ENCODE results near the gene LSM3. TPM values are rescaled to one million over a fixed set of nuclear protein-coding genes. Genes with fewer than 3 reads are reported as not detected.
A peak's percentile ranks its signal among the peaks of the same experiment; 100 is the strongest.

Gene LSM3
- total and polyA plus RNA-seq, 9 of the 15 experiments (the other 6 are each of a cell fraction or from before 2014, with no cell fraction given), result 33.8 to 203 (median 61.2) TPM

- TF ChIP-seq ZNF592 (IDR thresholded peaks at IDR 0.05) (peak; percentile 83), RHOXF2B (CRISPR knock-in tag; conservative IDR thresholded peaks at IDR 0.05) (no peak), CBFA2T3 (IDR thresholded peaks at IDR 0.05) (0 out of 2 replicates have a peak, but pooled peaks have one; percentile 6), DACH1 (IDR thresholded peaks at IDR 0.05; ENCODE audit: partially characterized antibody) (no peak), CBFB (CRISPR knock-in tag; IDR thresholded peaks at IDR 0.05) (no peak), TCF3 (CRISPR knock-in tag; IDR thresholded peaks at IDR 0.05) (peak; percentile 20; the same call in 1 of the 2 replicates), MCM2 (IDR thresholded peaks at IDR 0.05; ENCODE audit: low read depth) (no peak), MEF2D (tag; conservative IDR thresholded peaks at IDR 0.05; ENCODE audit: low read depth) (0 out of 2 replicates have a peak, but pooled peaks have one; percentile 41), CHD1 (IDR thresholded peaks at IDR 0.05; ENCODE audit: low read length) (no peak), HNRNPLL (IDR thresholded peaks at IDR 0.05; ENCODE audit: low read depth, low read length, poor library complexity, severe bottlenecking) (no peak), POLR3G (IDR thresholded peaks at IDR 0.05; ENCODE audit: extremely low read depth, insufficient read length, insufficient replicate concordance) (no peak), SMAD4 (CRISPR knock-in tag; conservative IDR thresholded peaks at IDR 0.05) (peak; percentile 67), ZNF76 (CRISPR knock-in tag; IDR thresholded peaks at IDR 0.05; ENCODE audit: borderline replicate concordance) (peak; percentile 38; the same call in 1 of the 2 replicates), ATF1 (CRISPR knock-in tag; IDR thresholded peaks at IDR 0.05) (no peak), ATF1 (tag; IDR thresholded peaks at IDR 0.05) (peak; percentile 11; the same call in 1 of the 2 replicates), RUNX1 (IDR thresholded peaks at IDR 0.05; ENCODE audit: low read depth) (no peak), SAP30 (IDR thresholded peaks at IDR 0.05; ENCODE audit: borderline replicate concordance, insufficient read depth, low read depth, low read length, poor library complexity, severe bottlenecking) (no peak), SMAD1 (IDR thresholded peaks at IDR 0.05; ENCODE audit: low read depth, low read length, partially characterized antibody) (no peak), ZBTB8A (IDR thresholded peaks at IDR 0.05; ENCODE audit: partially characterized antibody) (no peak), CSDE1 (IDR thresholded peaks at IDR 0.05) (0 out of 4 replicates have a peak, but pooled peaks of 1 of the 2 experiments have one; percentile 18), NFE2 (IDR thresholded peaks at IDR 0.05; ENCODE audit: low read depth) (no peak), TSC22D4 (tag; IDR thresholded peaks at IDR 0.05) (no peak), CREB3L1 (IDR thresholded peaks at IDR 0.05; ENCODE audit: borderline replicate concordance, low read depth) (no peak), ZNF263 (CRISPR knock-in tag; IDR thresholded peaks at IDR 0.05; ENCODE audit: borderline replicate concordance) (no peak), ZSCAN32 (CRISPR knock-in tag; IDR thresholded peaks at IDR 0.05) (no peak), MEIS2 (IDR thresholded peaks at IDR 0.05; ENCODE audit: partially characterized antibody) (no peak), EP400 (IDR thresholded peaks at IDR 0.05) (0 out of 2 replicates have a peak, but pooled peaks have one; percentile 19)
Measured at GRCh38 chr3:14230729-14231128, 52.1 kb downstream of the LSM3 start (continued).

Measured in K562 (cell line).